Tibial artery (tissue), 4 donors: Measurements from ENCODE around the gene WFDC1.

ENCODE experiments used
- DNase-seq, 2 donors: peaks; one replicate each; pipeline ENCODE4 v3.0.0-alpha.2; 2019
- H3K27ac ChIP-seq, 2 donors: fragments of 200-600 bp; sonication (generic) in 1 of 2; 1 replicate in 1 of 2; 2 replicates in 1 of 2; pipeline ENCODE4 v1.5.1; 2018 to 2019; ENCODE audit warnings: mild to moderate bottlenecking in 1 of 2
- H3K27me3 ChIP-seq, 2 donors: fragments of 200-600 bp; sonication (generic) in 1 of 2; one replicate each; pipeline versions ENCODE4 v1.5.1 to v1.6.0; 2016 to 2019
- H3K36me3 ChIP-seq, 3 donors: fragments of 200-600 bp; sonication (generic) in 2 of 3; one replicate each; pipeline ENCODE4 v1.5.1; 2016 to 2019; ENCODE audit warnings: mild to moderate bottlenecking in 2 of 3
- H3K4me1 ChIP-seq, 4 donors: fragments of 200-600 bp; sonication (generic) in 2 of 4; 1 replicate in 3 of 4; 2 replicates in 1 of 4; pipeline ENCODE4 v1.5.1; 2016 to 2019
- H3K4me3 ChIP-seq, 2 donors: fragments of 200-600 bp; sonication (generic) in 1 of 2; 1 replicate in 1 of 2; 2 replicates in 1 of 2; pipeline ENCODE4 v1.5.1; 2018 to 2019; ENCODE audit warnings: mild to moderate bottlenecking in 2 of 2
- H3K9me3 ChIP-seq, 3 donors: fragments of 200-600 bp; sonication (generic) in 1 of 3; one replicate each; pipeline ENCODE4 v1.5.1; 2016 to 2019
- CTCF ChIP-seq, 2 experiments: fragments of 200-600 bp in 1 of 2; fragments of 450-650 bp in 1 of 2; IDR thresholded peaks; one replicate each; pipeline ENCODE4 v1.5.1; 2017 to 2019; ENCODE audit warnings: antibody characterized with exemption in 2 of 2, mild to moderate bottlenecking in 1 of 2, moderate library complexity in 1 of 2
- intact Hi-C: fragments of 100-400 bp; cut with DNase I; formaldehyde crosslinking; loops from one replicate; pipeline ENCODE4 v1.15.0; 2023; ENCODE audit warnings: low total_unique reads

The WFDC1 gene

GRCh38 chr16:84326545-84326944 is 31.9 kb downstream of the WFDC1 start:
- intact Hi-C loops, result no loop called here
- DNase-seq, result no peak
- peaks cover 48 to 79% (median 49%) of the 10 kb centered on the region in 3 donors for H3K36me3 ChIP-seq
- H3K4me1 ChIP-seq, result no peaks in the 10 kb centered on the region
- no peaks in the 10 kb centered on the region for H3K9me3 ChIP-seq
- no peak overlapping the region for H3K27ac ChIP-seq
- H3K4me3 ChIP-seq, result no peak overlapping the region
- H3K27me3 ChIP-seq, result no peaks in the 10 kb centered on the region
- TF ChIP-seq CTCF (IDR thresholded peaks at IDR 0.05), result no peak

- intact Hi-C loops, result no loop called here
- Histone ChIP-seq H3K27ac (no peak overlapping the region), H3K4me3 (no peak overlapping the region), H3K9me3 (no peaks in the 10 kb centered on the region), H3K27me3 (no peaks in the 10 kb centered on the region), H3K4me1 (no peaks in the 10 kb centered on the region), H3K36me3 (peaks cover 49 to 78% (median 51%) of the 10 kb centered on the region in 3 donors)
- DNase-seq, result no peak
- no peak for TF ChIP-seq CTCF (IDR thresholded peaks at IDR 0.05)
These were observed 33.3 kb downstream of the WFDC1 start for GRCh38 chr16:84327926-84328505.

GRCh38 chr16:84329016-84329415 is 34.3 kb downstream of the WFDC1 start:
- H3K4me1 ChIP-seq, result no peaks in the 10 kb centered on the region
- no peak overlapping the region for H3K4me3 ChIP-seq
- TF ChIP-seq CTCF (IDR thresholded peaks at IDR 0.05), result no peak
- no peaks in the 10 kb centered on the region for H3K27me3 ChIP-seq
- no peak for DNase-seq
- H3K9me3 ChIP-seq, result no peaks in the 10 kb centered on the region
- H3K36me3 ChIP-seq, result peaks cover 53 to 84% (median 55%) of the 10 kb centered on the region in 3 donors
- intact Hi-C loops, result no loop called here
- no peak overlapping the region for H3K27ac ChIP-seq

- H3K36me3 ChIP-seq, result peaks cover 46 to 86% (median 57%) of the 10 kb centered on the region in 3 donors
- no peak overlapping the region for H3K4me3 ChIP-seq
- H3K9me3 ChIP-seq, result peaks cover 0 to 3% (median 0%) of the 10 kb centered on the region in 3 donors
- H3K27ac ChIP-seq, result no peak overlapping the region
- no peaks in the 10 kb centered on the region for H3K4me1 ChIP-seq
- no peaks in the 10 kb centered on the region for H3K27me3 ChIP-seq
- DNase-seq, result no peak
- intact Hi-C loops, result no loop called here
- no peak for TF ChIP-seq CTCF (IDR thresholded peaks at IDR 0.05)
These were observed 35.4 kb downstream of the WFDC1 start for GRCh38 chr16:84329843-84330684.

GRCh38 chr16:84330685-84331050 is 36.0 kb downstream of the WFDC1 start:
- Histone ChIP-seq H3K4me3 (no peak overlapping the region), H3K27ac (no peak overlapping the region), H3K9me3 (peaks cover 0 to 3% (median 0%) of the 10 kb centered on the region in 3 donors), H3K4me1 (no peaks in the 10 kb centered on the region), H3K36me3 (peaks cover 45 to 80% (median 57%) of the 10 kb centered on the region in 3 donors), H3K27me3 (no peaks in the 10 kb centered on the region)
- no peak for TF ChIP-seq CTCF (IDR thresholded peaks at IDR 0.05)
- intact Hi-C loops, result no loop called here
- DNase-seq, result no peak
